Cardiac fibroblast (primary cell): ENCODE measurements around the gene DNAJB6.

Experiments used
- DNase-seq, 2 donors: peaks; one replicate each; pipeline versions ENCODE4 v3.0.0 to v3.0.0-alpha.2; 2010; ENCODE audit warnings: low read depth in 2 of 2
- H3K4me3 ChIP-seq, 2 donors: replicated peaks in 1 of 2; 1 replicate in 1 of 2; 2 replicates in 1 of 2; pipeline ENCODE4 v1.5.1; 2011; ENCODE audit warnings: low read depth in 2 of 2, low read length in 2 of 2, mild to moderate bottlenecking in 2 of 2, moderate library complexity in 1 of 2
- TF ChIP-seq, protein P1 (sequence below): IDR thresholded peaks from one replicate; pipeline ENCODE4 v1.5.1; 2011; ENCODE audit warnings: low read depth, mild to moderate bottlenecking, low read length, inconsistent platforms

DNAJB6 gene

DNA sequence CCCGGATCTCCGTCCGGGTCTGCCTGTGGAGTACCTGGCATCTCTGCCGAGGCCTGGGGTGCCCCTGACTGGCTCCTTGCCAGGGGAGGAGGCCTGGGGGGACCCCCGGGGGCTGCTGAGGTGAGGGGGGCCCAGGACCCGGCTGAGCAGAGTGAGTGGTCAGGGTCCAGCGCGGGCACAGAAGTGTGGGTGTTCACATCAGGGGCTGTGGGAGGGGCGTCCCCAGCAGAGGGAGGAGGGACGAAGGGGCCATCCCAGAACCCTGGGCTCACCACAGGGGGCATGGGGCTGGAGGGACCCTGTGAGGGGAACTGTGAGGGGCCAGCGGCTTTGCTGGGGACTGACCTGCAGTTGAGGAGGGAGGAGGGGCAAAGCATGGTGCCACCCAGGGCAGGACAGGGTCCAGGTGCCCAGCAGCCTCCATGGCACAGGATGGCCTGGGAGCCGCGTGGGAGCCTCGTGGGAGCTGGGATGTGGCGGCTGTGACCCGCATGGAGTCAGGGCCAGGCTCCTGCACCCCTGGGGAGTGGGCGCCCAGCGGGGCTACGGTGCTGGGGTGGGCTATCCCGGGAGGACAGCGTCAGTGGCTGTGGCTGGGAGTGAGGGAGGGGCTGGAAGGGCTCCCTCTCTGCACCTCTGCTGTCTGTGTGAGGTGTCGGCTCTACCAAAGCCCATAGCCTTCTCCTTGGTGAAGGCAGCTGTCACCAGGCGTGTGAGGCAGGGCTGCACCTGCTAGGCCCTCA, 91.2 kb downstream of the DNAJB6 start:
- no peak for DNase-seq
- TF ChIP-seq, protein P1, sequence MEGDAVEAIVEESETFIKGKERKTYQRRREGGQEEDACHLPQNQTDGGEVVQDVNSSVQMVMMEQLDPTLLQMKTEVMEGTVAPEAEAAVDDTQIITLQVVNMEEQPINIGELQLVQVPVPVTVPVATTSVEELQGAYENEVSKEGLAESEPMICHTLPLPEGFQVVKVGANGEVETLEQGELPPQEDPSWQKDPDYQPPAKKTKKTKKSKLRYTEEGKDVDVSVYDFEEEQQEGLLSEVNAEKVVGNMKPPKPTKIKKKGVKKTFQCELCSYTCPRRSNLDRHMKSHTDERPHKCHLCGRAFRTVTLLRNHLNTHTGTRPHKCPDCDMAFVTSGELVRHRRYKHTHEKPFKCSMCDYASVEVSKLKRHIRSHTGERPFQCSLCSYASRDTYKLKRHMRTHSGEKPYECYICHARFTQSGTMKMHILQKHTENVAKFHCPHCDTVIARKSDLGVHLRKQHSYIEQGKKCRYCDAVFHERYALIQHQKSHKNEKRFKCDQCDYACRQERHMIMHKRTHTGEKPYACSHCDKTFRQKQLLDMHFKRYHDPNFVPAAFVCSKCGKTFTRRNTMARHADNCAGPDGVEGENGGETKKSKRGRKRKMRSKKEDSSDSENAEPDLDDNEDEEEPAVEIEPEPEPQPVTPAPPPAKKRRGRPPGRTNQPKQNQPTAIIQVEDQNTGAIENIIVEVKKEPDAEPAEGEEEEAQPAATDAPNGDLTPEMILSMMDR: no peak
- H3K4me3 ChIP-seq: no peak overlapping the region

DNA sequence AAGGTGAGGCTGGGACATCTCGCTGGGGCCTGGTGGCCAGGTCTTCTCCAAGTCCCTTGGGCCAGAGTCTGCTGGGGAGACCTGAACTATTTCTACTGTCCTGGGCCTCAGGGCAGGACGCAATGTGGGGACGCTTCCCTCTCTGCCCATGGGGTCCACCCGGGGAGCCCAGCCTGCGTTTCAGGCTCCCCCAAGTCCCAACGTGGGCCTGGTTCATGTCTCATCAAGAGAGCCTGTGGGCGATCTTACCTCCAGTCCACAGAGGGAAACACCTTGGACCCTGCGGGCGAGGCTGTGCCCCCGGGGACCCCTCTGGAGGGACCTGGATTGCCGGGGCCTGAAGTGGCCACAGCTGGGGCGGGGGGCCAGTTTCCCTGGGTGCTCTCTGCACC, 91.7 kb downstream of the DNAJB6 start:
- TF ChIP-seq, protein P1: no peak
- DNase-seq: no peak
- no peak overlapping the region for H3K4me3 ChIP-seq

DNA sequence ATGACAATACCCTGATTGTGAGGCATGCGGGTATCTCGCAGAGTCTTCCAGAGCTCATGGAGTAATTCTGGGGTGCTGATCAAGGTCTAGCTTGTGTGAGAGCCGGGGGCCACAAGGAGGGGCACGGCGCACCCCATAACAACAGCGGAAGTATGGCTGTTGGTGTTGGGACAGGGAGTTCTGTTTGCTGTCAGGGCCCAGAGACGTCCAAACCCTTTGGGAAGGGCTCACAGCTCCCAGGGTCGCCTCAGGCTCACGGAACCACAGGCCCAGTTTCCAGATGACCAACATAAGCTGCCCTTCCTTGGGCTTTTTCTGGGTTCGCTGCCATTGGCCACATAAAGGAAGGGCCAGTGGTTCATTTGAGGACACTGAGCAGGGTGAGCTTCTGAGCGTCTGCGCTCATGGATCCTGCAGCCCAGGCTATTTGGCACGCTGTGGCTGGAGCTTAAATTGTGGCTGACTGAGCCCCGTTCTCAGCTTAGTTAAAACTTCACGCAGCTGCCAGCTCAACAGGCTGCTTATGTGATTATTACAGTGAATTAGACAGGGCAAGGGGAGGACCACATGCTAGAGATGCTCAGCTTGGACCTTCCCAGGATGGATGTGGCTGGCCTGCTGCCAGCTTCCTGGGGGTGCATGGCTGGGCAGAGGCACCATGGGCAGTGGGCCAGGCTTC, 92.3 kb downstream of the DNAJB6 start:
- TF ChIP-seq, protein P1: no peak
- DNase-seq: no peak

DNA sequence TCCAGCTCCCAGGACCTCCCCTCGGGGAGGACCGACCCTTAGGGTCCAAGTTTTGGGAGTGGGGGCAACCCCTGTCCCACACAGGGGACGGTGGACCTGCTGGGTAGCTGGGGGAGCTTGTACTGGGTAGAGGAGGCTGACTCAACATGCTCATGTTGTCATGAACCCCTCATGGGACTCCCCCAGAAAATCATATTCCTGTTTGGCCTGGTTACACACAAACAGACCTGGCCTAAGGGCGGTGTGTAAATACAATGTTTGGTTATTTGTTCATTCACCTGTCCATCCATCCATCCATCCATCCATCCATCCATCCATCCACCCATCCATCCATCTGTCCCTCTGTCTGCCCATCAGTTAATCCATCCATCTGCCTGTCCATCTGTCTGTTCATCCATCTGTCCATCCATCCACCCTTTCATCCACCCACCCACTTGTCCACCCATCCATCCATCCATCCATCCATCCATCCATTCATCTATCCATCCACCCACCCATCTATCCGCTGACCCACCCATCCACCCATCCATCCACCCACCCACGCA, 92.9 kb downstream of the DNAJB6 start:
- no peak for DNase-seq
- H3K4me3 ChIP-seq: no peak overlapping the region
- TF ChIP-seq, protein P1: no peak

More for the DNA sequence above, 92.3 kb downstream of the DNAJB6 start:
- H3K4me3 ChIP-seq: no peak overlapping the region

DNA sequence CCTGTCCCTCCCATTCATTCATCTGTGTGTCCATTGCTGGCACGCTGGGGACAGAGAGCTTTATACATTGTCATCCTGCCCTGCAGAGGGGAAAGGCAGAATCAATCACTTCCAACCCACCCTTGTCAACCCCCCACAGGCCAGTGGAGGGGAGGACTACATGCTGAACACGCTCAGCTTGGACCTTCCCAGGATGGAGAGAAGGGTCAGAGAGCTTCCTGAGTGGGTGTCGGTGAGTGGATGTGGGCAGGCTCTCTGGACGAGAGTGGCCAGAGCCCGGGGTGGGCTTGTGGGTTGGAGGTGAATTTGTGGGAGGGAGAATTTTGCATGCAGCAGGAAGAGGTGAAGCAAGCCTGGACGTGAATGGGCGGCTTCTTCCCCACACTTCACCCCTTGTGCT, 93.9 kb downstream of the DNAJB6 start:
- no peak for DNase-seq
- H3K4me3 ChIP-seq: no peak overlapping the region
- TF ChIP-seq, protein P1: no peak

DNA sequence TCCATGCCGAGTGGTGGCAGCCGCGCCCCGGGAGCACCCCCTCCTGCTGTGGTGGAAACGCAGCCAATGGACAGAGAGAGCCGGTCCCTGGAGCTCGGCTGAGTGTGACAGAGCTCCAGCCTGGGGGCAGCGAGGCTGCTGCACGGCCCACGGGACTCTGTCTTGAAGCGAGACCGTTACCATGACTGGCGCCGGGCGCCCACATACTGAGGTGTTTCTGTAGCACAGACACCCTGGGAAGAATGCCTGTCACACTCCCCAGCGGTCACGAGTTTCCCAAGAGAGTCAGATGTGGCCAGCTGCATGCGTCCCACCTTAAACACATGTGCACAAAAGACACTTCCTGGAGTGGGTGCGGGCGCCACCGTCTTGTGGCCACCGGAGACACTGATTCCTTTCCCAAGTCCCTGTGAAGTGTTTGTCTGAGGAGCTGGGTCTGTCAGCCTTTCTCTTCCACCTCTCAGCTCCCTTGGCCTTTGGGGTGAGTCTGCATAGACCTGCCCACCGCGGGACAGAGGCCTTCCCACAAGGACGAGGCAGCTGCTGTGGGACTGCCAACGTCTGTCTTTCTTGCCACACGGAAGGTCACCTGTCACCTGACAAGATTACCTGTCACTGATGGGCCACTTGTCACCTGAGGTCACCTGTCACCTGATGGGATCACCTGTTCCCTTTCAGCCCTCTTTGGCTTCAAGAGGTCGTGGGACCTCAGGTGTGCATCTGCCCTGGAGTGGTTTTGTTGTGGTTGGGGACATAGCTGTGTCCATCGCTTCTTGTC, 94.6 kb downstream of the DNAJB6 start:
- no peak for DNase-seq
- TF ChIP-seq, protein P1: no peak
- no peak overlapping the region for H3K4me3 ChIP-seq
